HCT116 (cell line): ENCODE data around the gene GNAS-AS1. TPM values are rescaled to one million over a fixed set of nuclear protein-coding genes. Genes with fewer than 3 reads are reported as not detected.

ENCODE experiments used
- ATAC-seq: fragments of 200-7000 bp; cut with Tn5 transposase; 2 replicates; pipeline ENCODE4 v1.9.1; 2020; ENCODE audit warnings: mild to moderate bottlenecking, moderate library complexity
- BruUV-seq: library from RNA; stranded (reverse); fragments of 400-500 nt; replicated peaks from 2 replicates; lab custom pipeline; 2021; lab: Mats Ljungman, UMichigan
- CTCF ChIA-PET: fragments of 300-600 bp; sonication (Branson Sonifier 250); formaldehyde crosslinking; loops from one replicate; lab custom pipeline; 2021; ENCODE audit warnings: antibody characterized with exemption; lab: Charles Lee
- POLR2A ChIA-PET: fragments of 300-600, 350-600 bp; sonication (Branson Sonifier 250); formaldehyde crosslinking; loops from one replicate; lab custom pipeline; 2021; ENCODE audit warnings: antibody characterized with exemption; lab: Charles Lee
- RAD21 ChIA-PET, 2 experiments: fragments of 300-600 bp; sonication (Branson Sonifier 250); formaldehyde crosslinking; loops; one replicate each; lab custom pipeline; 2023; ENCODE audit warnings: low total read pairs in 2 of 2; ENCODE audit not compliant: uncharacterized antibody in 2 of 2, unreplicated experiment in 2 of 2, low non-redundant PET in 1 of 2; lab: Charles Lee
- DNase-seq: peaks from one replicate; pipeline ENCODE4 v3.0.0-alpha.2; 2010; ENCODE audit warnings: low read depth, low spot score
- H2AFZ ChIP-seq: fragments of 200-600 bp; shearing (Covaris generic), sonication (generic); 2 replicates; pipeline ENCODE4 v1.6.1; 2017; ENCODE audit warnings: low read depth, mixed run types, mixed read lengths, antibody characterized with exemption, low read length; ENCODE audit not compliant: poor library complexity, severe bottlenecking
- H3K27ac ChIP-seq: 2 replicates; pipeline ENCODE4 v1.5.1; 2012; ENCODE audit warnings: low read depth, low read length
- H3K27me3 ChIP-seq: fragments of 200-600 bp; sonication (generic); 2 replicates; pipeline ENCODE4 v1.6.1; 2016; ENCODE audit warnings: mixed run types, low read length, mixed read lengths; ENCODE audit not compliant: insufficient read depth
- H3K36me3 ChIP-seq, 2 experiments: fragments of 200-500 bp in 1 of 2; fragments of 200-600 bp in 1 of 2; sonication (Bioruptor generic) in 1 of 2; sonication (generic) in 1 of 2; 2 replicates each; pipeline versions ENCODE4 v1.5.1 to v1.6.1; 2014 to 2016; ENCODE audit warnings: low read length in 2 of 2, inconsistent platforms in 1 of 2, mixed read lengths in 1 of 2, mixed run types in 1 of 2; ENCODE audit not compliant: insufficient read depth in 2 of 2, control insufficient read depth in 1 of 2
- H3K4me1 ChIP-seq, 2 experiments: fragments of 200-600 bp in 1 of 2; sonication (generic) in 1 of 2; 2 replicates each; pipeline versions ENCODE4 v1.5.1 to v1.6.1; 2012 to 2017; ENCODE audit warnings: low read length in 2 of 2, inconsistent platforms in 1 of 2, mild to moderate bottlenecking in 1 of 2, mixed read lengths in 1 of 2, mixed run types in 1 of 2, moderate library complexity in 1 of 2; ENCODE audit not compliant: insufficient read depth in 2 of 2, control insufficient read depth in 1 of 2
- H3K4me2 ChIP-seq: fragments of 200-600 bp; sonication (generic); 2 replicates; pipeline ENCODE4 v1.6.1; 2017; ENCODE audit warnings: mixed run types, low read length, mixed read lengths
- H3K4me3 ChIP-seq, 2 experiments: fragments of 200-600 bp in 1 of 2; sonication (generic) in 1 of 2; replicated peaks in 1 of 2; 2 replicates each; pipeline ENCODE4 v1.5.1; 2011 to 2016; ENCODE audit warnings: low read length in 2 of 2, control low read depth in 1 of 2, low read depth in 1 of 2, mild to moderate bottlenecking in 1 of 2, mixed read lengths in 1 of 2, mixed run types in 1 of 2
- H3K79me2 ChIP-seq: fragments of 200-600 bp; sonication (generic); 2 replicates; pipeline ENCODE4 v1.6.1; 2017; ENCODE audit warnings: mild to moderate bottlenecking, mixed run types, low read length, moderate library complexity, mixed read lengths; ENCODE audit not compliant: insufficient read depth
- H3K9ac ChIP-seq: fragments of 200-600 bp; sonication (generic); 2 replicates; pipeline ENCODE4 v1.6.1; 2016; ENCODE audit warnings: low read length, mixed read lengths
- H3K9me2 ChIP-seq: fragments of 200-600 bp; sonication (generic), shearing (Covaris generic); 2 replicates; pipeline ENCODE4 v1.6.1; 2017; ENCODE audit warnings: mixed run types, mild to moderate bottlenecking, moderate library complexity; ENCODE audit not compliant: insufficient read depth
- H3K9me3 ChIP-seq, 2 experiments: fragments of 200-500 bp in 1 of 2; fragments of 200-600 bp in 1 of 2; sonication (Bioruptor generic) in 1 of 2; sonication (generic) in 1 of 2; 2 replicates each; pipeline ENCODE4 v1.6.1; 2014 to 2017; ENCODE audit warnings: low read length in 2 of 2, mixed read lengths in 2 of 2, inconsistent platforms in 1 of 2, low read depth in 1 of 2, mild to moderate bottlenecking in 1 of 2, mixed run types in 1 of 2, moderate library complexity in 1 of 2; ENCODE audit not compliant: control insufficient read depth in 1 of 2, insufficient read depth in 1 of 2
- H4K20me1 ChIP-seq: fragments of 200-600 bp; sonication (generic), shearing (Covaris generic); 2 replicates; pipeline ENCODE4 v1.6.1; 2017; ENCODE audit warnings: mixed run types, mild to moderate bottlenecking, moderate library complexity; ENCODE audit not compliant: insufficient read depth
- ATF3 ChIP-seq: IDR thresholded peaks from 2 replicates; pipeline ENCODE4 v1.6.1; 2012
- CBX3 ChIP-seq: IDR thresholded peaks from 2 replicates; pipeline ENCODE4 v1.6.1; 2012; ENCODE audit warnings: low read depth
- CEBPB ChIP-seq: IDR thresholded peaks from 2 replicates; pipeline ENCODE4 v1.6.1; 2012; ENCODE audit warnings: low read depth
- EGR1 ChIP-seq: IDR thresholded peaks from 2 replicates; pipeline ENCODE4 v1.6.1; 2012; ENCODE audit warnings: low read depth
- ELF1 ChIP-seq: IDR thresholded peaks from 2 replicates; pipeline ENCODE4 v1.6.1; 2012; ENCODE audit warnings: low read depth, borderline replicate concordance
- FOSL1 ChIP-seq: IDR thresholded peaks from 2 replicates; pipeline ENCODE4 v1.6.1; 2012; ENCODE audit warnings: low read depth
- POLR2AphosphoS5 ChIP-seq: IDR thresholded peaks from 2 replicates; pipeline ENCODE4 v1.6.1; 2011; ENCODE audit warnings: mild to moderate bottlenecking, low read depth, low read length, moderate library complexity
- SIN3A ChIP-seq: IDR thresholded peaks from 2 replicates; pipeline ENCODE4 v1.6.1; 2012; ENCODE audit warnings: low read depth
- SP1 ChIP-seq: IDR thresholded peaks from 2 replicates; pipeline ENCODE4 v1.6.1; 2012; ENCODE audit warnings: low read depth
- SRF ChIP-seq: IDR thresholded peaks from 2 replicates; pipeline ENCODE4 v1.6.1; 2012; ENCODE audit warnings: low read depth
- TCF7L2 ChIP-seq: IDR thresholded peaks from 2 replicates; pipeline ENCODE4 v1.7.0; 2011; ENCODE audit warnings: borderline replicate concordance, inconsistent platforms; ENCODE audit not compliant: insufficient read depth, insufficient read length; ENCODE audit errors: extremely low read depth
- ZFX ChIP-seq: fragments of 450-650 bp; IDR thresholded peaks from 2 replicates; pipeline ENCODE4 v1.6.1; 2017
- ZNF274 ChIP-seq: fragments of 200-500 bp; sonication (Bioruptor generic); IDR thresholded peaks from 2 replicates; pipeline ENCODE4 v1.6.1; 2014; ENCODE audit warnings: mild to moderate bottlenecking, low read depth, low read length, inconsistent platforms
- intact Hi-C: fragments of 100-400 bp; cut with micrococcal nuclease; formaldehyde crosslinking; loops from 2 replicates; pipeline ENCODE4 v1.10.0; 2022
- total RNA-seq: library from RNA; stranded (reverse); gene quantifications from one replicate; pipeline ENCODE4 v1.2.1, GENCODE V29; 2021; ENCODE audit not compliant: unreplicated experiment
- TF ChIP-seq, protein P1 (sequence below), 3 experiments: fragments of 200-600 bp in 1 of 3; sonication (generic) in 1 of 3; IDR thresholded peaks in 2 of 3; conservative IDR thresholded peaks in 1 of 3; 2 replicates each; pipeline ENCODE4 v1.5.1; 2012 to 2017; ENCODE audit warnings: low read depth in 2 of 3, low read length in 2 of 3, antibody characterized with exemption in 1 of 3, borderline replicate concordance in 1 of 3, control low read depth in 1 of 3, mild to moderate bottlenecking in 1 of 3, mixed read lengths in 1 of 3, mixed run types in 1 of 3, moderate library complexity in 1 of 3; ENCODE audit not compliant: insufficient read depth in 1 of 3
- TF ChIP-seq, protein P2 (sequence below): IDR thresholded peaks from 2 replicates; pipeline ENCODE4 v1.6.1; 2011; ENCODE audit warnings: mild to moderate bottlenecking, low read length, moderate library complexity; ENCODE audit not compliant: insufficient replicate concordance; ENCODE audit errors: extremely low read depth

The GNAS-AS1 gene
- total RNA-seq, 1 experiment from 2014 or later: not detected

- Histone ChIP-seq H3K27ac (no peak overlapping the region), H3K4me3 (no peak overlapping the region), H3K4me2 (no peak overlapping the region), H3K4me1 (peaks cover 0 to 11% of the 10 kb centered on the region in 2 experiments; a peak in 1 of 4 replicates), H3K36me3 (no peaks in the 10 kb centered on the region), H3K9me2 (no peaks in the 10 kb centered on the region), H3K9ac (no peak overlapping the region), H4K20me1 (no peaks in the 10 kb centered on the region), H3K27me3 (no peaks in the 10 kb centered on the region), H2AFZ (no peak overlapping the region), H3K9me3 (no peaks in the 10 kb centered on the region), H3K79me2 (peaks cover 13% of the 10 kb centered on the region; the same call in 1 of the 2 replicates)
- intact Hi-C loops: loop anchor here (10.0 kb wide), 1 partner anchor 232 kb away; the partner anchor contains the start of gene STX16
- ATAC-seq: no peak
- no TSS peak for BruUV-seq
- CTCF ChIA-PET: interaction anchor here (0.5 kb wide), 1 partner anchor 10 kb away, joined by 4 read pairs; no protein-coding TSS in a partner anchor
- POLR2A ChIA-PET: no interaction called here
- DNase-seq: no peak
- TF ChIP-seq, protein P1, sequence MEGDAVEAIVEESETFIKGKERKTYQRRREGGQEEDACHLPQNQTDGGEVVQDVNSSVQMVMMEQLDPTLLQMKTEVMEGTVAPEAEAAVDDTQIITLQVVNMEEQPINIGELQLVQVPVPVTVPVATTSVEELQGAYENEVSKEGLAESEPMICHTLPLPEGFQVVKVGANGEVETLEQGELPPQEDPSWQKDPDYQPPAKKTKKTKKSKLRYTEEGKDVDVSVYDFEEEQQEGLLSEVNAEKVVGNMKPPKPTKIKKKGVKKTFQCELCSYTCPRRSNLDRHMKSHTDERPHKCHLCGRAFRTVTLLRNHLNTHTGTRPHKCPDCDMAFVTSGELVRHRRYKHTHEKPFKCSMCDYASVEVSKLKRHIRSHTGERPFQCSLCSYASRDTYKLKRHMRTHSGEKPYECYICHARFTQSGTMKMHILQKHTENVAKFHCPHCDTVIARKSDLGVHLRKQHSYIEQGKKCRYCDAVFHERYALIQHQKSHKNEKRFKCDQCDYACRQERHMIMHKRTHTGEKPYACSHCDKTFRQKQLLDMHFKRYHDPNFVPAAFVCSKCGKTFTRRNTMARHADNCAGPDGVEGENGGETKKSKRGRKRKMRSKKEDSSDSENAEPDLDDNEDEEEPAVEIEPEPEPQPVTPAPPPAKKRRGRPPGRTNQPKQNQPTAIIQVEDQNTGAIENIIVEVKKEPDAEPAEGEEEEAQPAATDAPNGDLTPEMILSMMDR (IDR thresholded peaks at IDR 0.05 in 2 of 3, conservative IDR thresholded peaks at IDR 0.05 in 1 of 3; ENCODE audit: borderline replicate concordance in 1 of 3, insufficient read depth in 1 of 3, low read depth in 2 of 3, low read length in 2 of 3): no peak
- TF ChIP-seq SP1: no peak
- no peak for TF ChIP-seq CBX3
- TF ChIP-seq CEBPB: no peak
- no peak for TF ChIP-seq FOSL1
- no peak for TF ChIP-seq TCF7L2
- TF ChIP-seq POLR2AphosphoS5: no peak
- TF ChIP-seq ZFX: no peak
- TF ChIP-seq SIN3A: no peak
- no peak for TF ChIP-seq ZNF274
- no peak for TF ChIP-seq EGR1
- TF ChIP-seq ATF3: no peak
- TF ChIP-seq ELF1: no peak
- TF ChIP-seq, protein P2, sequence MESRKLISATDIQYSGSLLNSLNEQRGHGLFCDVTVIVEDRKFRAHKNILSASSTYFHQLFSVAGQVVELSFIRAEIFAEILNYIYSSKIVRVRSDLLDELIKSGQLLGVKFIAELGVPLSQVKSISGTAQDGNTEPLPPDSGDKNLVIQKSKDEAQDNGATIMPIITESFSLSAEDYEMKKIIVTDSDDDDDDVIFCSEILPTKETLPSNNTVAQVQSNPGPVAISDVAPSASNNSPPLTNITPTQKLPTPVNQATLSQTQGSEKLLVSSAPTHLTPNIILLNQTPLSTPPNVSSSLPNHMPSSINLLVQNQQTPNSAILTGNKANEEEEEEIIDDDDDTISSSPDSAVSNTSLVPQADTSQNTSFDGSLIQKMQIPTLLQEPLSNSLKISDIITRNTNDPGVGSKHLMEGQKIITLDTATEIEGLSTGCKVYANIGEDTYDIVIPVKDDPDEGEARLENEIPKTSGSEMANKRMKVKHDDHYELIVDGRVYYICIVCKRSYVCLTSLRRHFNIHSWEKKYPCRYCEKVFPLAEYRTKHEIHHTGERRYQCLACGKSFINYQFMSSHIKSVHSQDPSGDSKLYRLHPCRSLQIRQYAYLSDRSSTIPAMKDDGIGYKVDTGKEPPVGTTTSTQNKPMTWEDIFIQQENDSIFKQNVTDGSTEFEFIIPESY: no peak
- TF ChIP-seq SRF: no peak
- RAD21 ChIA-PET: no interaction called here
These were observed 35.8 kb upstream of the GNAS-AS1 start for GRCh38 chr20:58886546-58886945.
